Thyroid gland (tissue), 4 donors: Measurements from ENCODE around the gene BBS4.

Experiments
- POLR2A ChIP-seq, 2 donors: fragments of 450-650 bp; IDR thresholded peaks; one replicate each; pipeline ENCODE4 v1.6.1; 2017; ENCODE audit warnings: antibody characterized with exemption in 2 of 2, mild to moderate bottlenecking in 2 of 2, moderate library complexity in 1 of 2
- TF ChIP-seq, protein P1 (sequence below), 6 experiments: fragments of 200-600 bp in 3 of 6; fragments of 450-650 bp in 3 of 6; sonication (generic) in 3 of 6; IDR thresholded peaks; one replicate each; pipeline ENCODE4 v1.5.1; 2016 to 2019; ENCODE audit warnings: antibody characterized with exemption in 6 of 6, mild to moderate bottlenecking in 2 of 6, inconsistent platforms in 1 of 6, moderate library complexity in 1 of 6

DNA sequence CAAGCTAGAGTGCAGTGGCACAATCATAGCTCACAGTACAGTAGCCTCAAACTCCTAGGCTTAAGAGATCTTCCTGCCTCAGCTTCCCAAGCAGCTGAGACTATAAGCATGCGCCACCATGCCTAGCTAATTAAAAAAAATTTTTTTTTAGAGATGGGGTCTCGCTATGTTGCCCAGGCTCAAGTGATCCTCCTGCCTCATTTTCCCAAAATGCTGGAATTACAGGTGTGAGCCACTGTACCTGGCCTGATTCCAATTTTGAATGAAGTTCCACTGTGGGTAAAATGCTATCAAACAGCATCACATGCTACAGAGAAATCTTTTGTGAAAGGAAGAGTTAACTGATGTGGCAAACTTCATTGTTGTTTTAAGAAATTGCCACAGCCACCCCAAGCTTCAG, 80.0 kb downstream of the BBS4 start:
- TF ChIP-seq, protein P1, sequence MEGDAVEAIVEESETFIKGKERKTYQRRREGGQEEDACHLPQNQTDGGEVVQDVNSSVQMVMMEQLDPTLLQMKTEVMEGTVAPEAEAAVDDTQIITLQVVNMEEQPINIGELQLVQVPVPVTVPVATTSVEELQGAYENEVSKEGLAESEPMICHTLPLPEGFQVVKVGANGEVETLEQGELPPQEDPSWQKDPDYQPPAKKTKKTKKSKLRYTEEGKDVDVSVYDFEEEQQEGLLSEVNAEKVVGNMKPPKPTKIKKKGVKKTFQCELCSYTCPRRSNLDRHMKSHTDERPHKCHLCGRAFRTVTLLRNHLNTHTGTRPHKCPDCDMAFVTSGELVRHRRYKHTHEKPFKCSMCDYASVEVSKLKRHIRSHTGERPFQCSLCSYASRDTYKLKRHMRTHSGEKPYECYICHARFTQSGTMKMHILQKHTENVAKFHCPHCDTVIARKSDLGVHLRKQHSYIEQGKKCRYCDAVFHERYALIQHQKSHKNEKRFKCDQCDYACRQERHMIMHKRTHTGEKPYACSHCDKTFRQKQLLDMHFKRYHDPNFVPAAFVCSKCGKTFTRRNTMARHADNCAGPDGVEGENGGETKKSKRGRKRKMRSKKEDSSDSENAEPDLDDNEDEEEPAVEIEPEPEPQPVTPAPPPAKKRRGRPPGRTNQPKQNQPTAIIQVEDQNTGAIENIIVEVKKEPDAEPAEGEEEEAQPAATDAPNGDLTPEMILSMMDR (IDR thresholded peaks at IDR 0.05): no peak
- no peak for TF ChIP-seq POLR2A (IDR thresholded peaks at IDR 0.05)
